Measurements from ENCODE around the gene CAT.
A peak's percentile ranks its signal among the peaks of the same experiment; 100 is the strongest.

Gene CAT

GRCh38 chr11:34501500-34501899 is 62.8 kb downstream of the CAT start:
- H2AK5ac ChIP-seq (ENCODE audit: low read depth, low read length) = no peak overlapping the region
- no peak overlapping the region for H3K4me3 ChIP-seq (ENCODE audit: low read length in 2 of 2)
- peak overlapping the region; percentile 1 for H2AFZ ChIP-seq (ENCODE audit: low read length)
- no peak overlapping the region for H4K91ac ChIP-seq (ENCODE audit: low read depth, low read length, poor library complexity)
- H3K27ac ChIP-seq (replicated peaks; ENCODE audit: low read length) = no peak overlapping the region
- H4K8ac ChIP-seq (ENCODE audit: low read depth, low read length) = no peak overlapping the region
- no peak overlapping the region for H3K4ac ChIP-seq (ENCODE audit: low read length)
- no peak for DNase-seq (ENCODE audit: low spot score)
- no peaks in the 10 kb centered on the region for H3K79me1 ChIP-seq (ENCODE audit: low read depth, low read length)
- H3K4me1 ChIP-seq (ENCODE audit: control insufficient read depth in 2 of 2, insufficient read depth in 1 of 2, low read depth in 1 of 2, low read length in 2 of 2) = peaks cover 4 to 8% of the 10 kb centered on the region in 2 donors
- H2BK5ac ChIP-seq (ENCODE audit: low read length) = no peak overlapping the region
- H2BK12ac ChIP-seq (ENCODE audit: low read length) = no peak overlapping the region
- H2BK120ac ChIP-seq (ENCODE audit: low read depth, low read length) = no peak overlapping the region
- no peak overlapping the region for H3K23ac ChIP-seq (ENCODE audit: low read depth, low read length, poor library complexity)
- no peak overlapping the region for H3K4me2 ChIP-seq (ENCODE audit: insufficient read depth, low read length, poor library complexity, severe bottlenecking)
- H3K9ac ChIP-seq (ENCODE audit: low read depth, low read length, poor library complexity) = no peak overlapping the region
- WGBS, 2 donors (ENCODE audit: extremely low coverage in 2 of 2, insufficient read length in 2 of 2, insufficient replicate concordance in 1 of 2) = no CpG with 5 or more reads among the region's 4 CpGs
- no peak overlapping the region for H3K14ac ChIP-seq (ENCODE audit: low read length)
- H3K27me3 ChIP-seq (ENCODE audit: control insufficient read depth in 3 of 3, insufficient read depth in 3 of 3, low read depth in 1 of 3, low read length in 3 of 3) = peaks cover 0 to 3% (median 0%) of the 10 kb centered on the region in 3 experiments
- H2BK15ac ChIP-seq (ENCODE audit: low read length) = no peak overlapping the region
- no peaks in the 10 kb centered on the region for H3K36me3 ChIP-seq (replicated peaks in 1 of 2; ENCODE audit: control insufficient read depth in 2 of 2, insufficient read depth in 2 of 2, low read length in 2 of 2)
- H3K18ac ChIP-seq (ENCODE audit: low read length) = no peak overlapping the region
- H3K9me3 ChIP-seq (replicated peaks in 1 of 2; ENCODE audit: control insufficient read depth in 2 of 2, insufficient read depth in 1 of 2, low read depth in 1 of 2, low read length in 2 of 2) = no peaks in the 10 kb centered on the region

- H3K4me3 ChIP-seq (ENCODE audit: low read length in 2 of 2) = no peak overlapping the region
- H2AFZ ChIP-seq (ENCODE audit: low read length) = peak overlapping the region; percentile 1
- no peak overlapping the region for H3K23ac ChIP-seq (ENCODE audit: low read depth, low read length, poor library complexity)
- H3K9ac ChIP-seq (ENCODE audit: low read depth, low read length, poor library complexity) = no peak overlapping the region
- DNase-seq (ENCODE audit: low spot score) = no peak
- H3K18ac ChIP-seq (ENCODE audit: low read length) = peak overlapping the region; percentile 36
- H3K14ac ChIP-seq (ENCODE audit: low read length) = no peak overlapping the region
- no peak overlapping the region for H3K27ac ChIP-seq (replicated peaks; ENCODE audit: low read length)
- H3K4me2 ChIP-seq (ENCODE audit: insufficient read depth, low read length, poor library complexity, severe bottlenecking) = no peak overlapping the region
- H2BK120ac ChIP-seq (ENCODE audit: low read depth, low read length) = no peak overlapping the region
- H3K4me1 ChIP-seq (ENCODE audit: control insufficient read depth in 2 of 2, insufficient read depth in 1 of 2, low read depth in 1 of 2, low read length in 2 of 2) = peaks cover 4 to 8% of the 10 kb centered on the region in 2 donors
- H2BK5ac ChIP-seq (ENCODE audit: low read length) = no peak overlapping the region
- whole genome bisulfite sequencing, 2 donors (ENCODE audit: extremely low coverage in 2 of 2, insufficient read length in 2 of 2, insufficient replicate concordance in 1 of 2) = no CpG with 5 or more reads among the region's 2 CpGs
- H3K79me1 ChIP-seq (ENCODE audit: low read depth, low read length) = no peaks in the 10 kb centered on the region
- H2BK15ac ChIP-seq (ENCODE audit: low read length) = no peak overlapping the region
- no peak overlapping the region for H4K91ac ChIP-seq (ENCODE audit: low read depth, low read length, poor library complexity)
- H3K36me3 ChIP-seq (replicated peaks in 1 of 2; ENCODE audit: control insufficient read depth in 2 of 2, insufficient read depth in 2 of 2, low read length in 2 of 2) = no peaks in the 10 kb centered on the region
- H3K4ac ChIP-seq (ENCODE audit: low read length) = no peak overlapping the region
- H2AK5ac ChIP-seq (ENCODE audit: low read depth, low read length) = peak overlapping the region; percentile 39
- H4K8ac ChIP-seq (ENCODE audit: low read depth, low read length) = no peak overlapping the region
- no peak overlapping the region for H2BK12ac ChIP-seq (ENCODE audit: low read length)
- H3K9me3 ChIP-seq (replicated peaks in 1 of 2; ENCODE audit: control insufficient read depth in 2 of 2, insufficient read depth in 1 of 2, low read depth in 1 of 2, low read length in 2 of 2) = no peaks in the 10 kb centered on the region
- peaks cover 0 to 4% (median 0%) of the 10 kb centered on the region in 3 experiments for H3K27me3 ChIP-seq (ENCODE audit: control insufficient read depth in 3 of 3, insufficient read depth in 3 of 3, low read depth in 1 of 3, low read length in 3 of 3)
Observed at GRCh38 chr11:34501949-34502348, 63.2 kb downstream of the CAT start.

- Histone ChIP-seq H4K8ac (ENCODE audit: low read depth, low read length) (no peak overlapping the region), H3K9me3 (replicated peaks in 1 of 2; ENCODE audit: control insufficient read depth in 2 of 2, insufficient read depth in 1 of 2, low read depth in 1 of 2, low read length in 2 of 2) (no peaks in the 10 kb centered on the region), H3K4ac (ENCODE audit: low read length) (no peak overlapping the region), H3K27me3 (ENCODE audit: control insufficient read depth in 3 of 3, insufficient read depth in 3 of 3, low read depth in 1 of 3, low read length in 3 of 3) (peaks cover 0 to 7% (median 0%) of the 10 kb centered on the region in 3 experiments), H4K91ac (ENCODE audit: low read depth, low read length, poor library complexity) (no peak overlapping the region), H2BK5ac (ENCODE audit: low read length) (no peak overlapping the region), H2AK5ac (ENCODE audit: low read depth, low read length) (no peak overlapping the region), H3K27ac (replicated peaks; ENCODE audit: low read length) (no peak overlapping the region), H3K9ac (ENCODE audit: low read depth, low read length, poor library complexity) (no peak overlapping the region), H3K14ac (ENCODE audit: low read length) (no peak overlapping the region), H3K36me3 (replicated peaks in 1 of 2; ENCODE audit: control insufficient read depth in 2 of 2, insufficient read depth in 2 of 2, low read length in 2 of 2) (no peaks in the 10 kb centered on the region), H3K79me1 (ENCODE audit: low read depth, low read length) (no peaks in the 10 kb centered on the region), H3K4me1 (ENCODE audit: control insufficient read depth in 2 of 2, insufficient read depth in 1 of 2, low read depth in 1 of 2, low read length in 2 of 2) (peaks cover 4 to 8% of the 10 kb centered on the region in 2 donors), H3K18ac (ENCODE audit: low read length) (no peak overlapping the region), H3K4me2 (ENCODE audit: insufficient read depth, low read length, poor library complexity, severe bottlenecking) (no peak overlapping the region), H2BK15ac (ENCODE audit: low read length) (no peak overlapping the region), H2AFZ (ENCODE audit: low read length) (no peak overlapping the region), H3K23ac (ENCODE audit: low read depth, low read length, poor library complexity) (no peak overlapping the region), H3K4me3 (ENCODE audit: low read length in 2 of 2) (no peak overlapping the region), H2BK12ac (ENCODE audit: low read length) (no peak overlapping the region), H2BK120ac (ENCODE audit: low read depth, low read length) (no peak overlapping the region)
- no CpG with 5 or more reads among the region's 3 CpGs for WGBS, 2 donors (ENCODE audit: extremely low coverage in 2 of 2, insufficient read length in 2 of 2, insufficient replicate concordance in 1 of 2)
- DNase-seq (ENCODE audit: low spot score) = no peak
Observed at GRCh38 chr11:34502949-34503348, 64.2 kb downstream of the CAT start.

GRCh38 chr11:34505874-34506273 is 67.1 kb downstream of the CAT start:
- H3K14ac ChIP-seq (ENCODE audit: low read length) = no peak overlapping the region
- no peak for DNase-seq (ENCODE audit: low spot score)
- H3K27me3 ChIP-seq (ENCODE audit: control insufficient read depth in 3 of 3, insufficient read depth in 3 of 3, low read depth in 1 of 3, low read length in 3 of 3) = peaks cover 0 to 9% (median 0%) of the 10 kb centered on the region in 3 experiments
- H3K4me3 ChIP-seq (ENCODE audit: low read length in 2 of 2) = no peak overlapping the region
- H3K9ac ChIP-seq (ENCODE audit: low read depth, low read length, poor library complexity) = no peak overlapping the region
- H3K4me2 ChIP-seq (ENCODE audit: insufficient read depth, low read length, poor library complexity, severe bottlenecking) = no peak overlapping the region
- no CpG with 5 or more reads among the region's 5 CpGs for WGBS, 2 donors (ENCODE audit: extremely low coverage in 2 of 2, insufficient read length in 2 of 2, insufficient replicate concordance in 1 of 2)
- no peak overlapping the region for H4K8ac ChIP-seq (ENCODE audit: low read depth, low read length)
- no peak overlapping the region for H2AK5ac ChIP-seq (ENCODE audit: low read depth, low read length)
- no peaks in the 10 kb centered on the region for H3K36me3 ChIP-seq (replicated peaks in 1 of 2; ENCODE audit: control insufficient read depth in 2 of 2, insufficient read depth in 2 of 2, low read length in 2 of 2)
- no peak overlapping the region for H3K23ac ChIP-seq (ENCODE audit: low read depth, low read length, poor library complexity)
- no peak overlapping the region for H3K18ac ChIP-seq (ENCODE audit: low read length)
- H2BK15ac ChIP-seq (ENCODE audit: low read length) = no peak overlapping the region
- no peak overlapping the region for H3K27ac ChIP-seq (replicated peaks; ENCODE audit: low read length)
- no peaks in the 10 kb centered on the region for H3K9me3 ChIP-seq (replicated peaks in 1 of 2; ENCODE audit: control insufficient read depth in 2 of 2, insufficient read depth in 1 of 2, low read depth in 1 of 2, low read length in 2 of 2)
- no peaks in the 10 kb centered on the region for H3K79me1 ChIP-seq (ENCODE audit: low read depth, low read length)
- peaks cover 4 to 12% of the 10 kb centered on the region in 2 donors for H3K4me1 ChIP-seq (ENCODE audit: control insufficient read depth in 2 of 2, insufficient read depth in 1 of 2, low read depth in 1 of 2, low read length in 2 of 2)
- no peak overlapping the region for H2BK5ac ChIP-seq (ENCODE audit: low read length)
- no peak overlapping the region for H2BK12ac ChIP-seq (ENCODE audit: low read length)
- no peak overlapping the region for H4K91ac ChIP-seq (ENCODE audit: low read depth, low read length, poor library complexity)
- no peak overlapping the region for H2BK120ac ChIP-seq (ENCODE audit: low read depth, low read length)
- H2AFZ ChIP-seq (ENCODE audit: low read length) = no peak overlapping the region
- no peak overlapping the region for H3K4ac ChIP-seq (ENCODE audit: low read length)
